AG10803 (cell line): ENCODE measurements around the gene CCDC33.

Experiments
- DNase-seq: peaks from one replicate; pipeline ENCODE4 v3.0.0; 2010; ENCODE audit warnings: low read depth
- H3K4me3 ChIP-seq: 2 replicates; pipeline ENCODE4 v1.5.1; 2011; ENCODE audit warnings: mild to moderate bottlenecking, low read length, control low read depth
- CTCF ChIP-seq: conservative IDR thresholded peaks from 2 replicates; pipeline ENCODE4 v1.5.1; 2011; ENCODE audit warnings: mild to moderate bottlenecking, low read length, control low read depth, inconsistent platforms

CCDC33 gene

GRCh38 chr15:74283368-74283767 is 47.2 kb downstream of the CCDC33 start:
- no peak overlapping the region for H3K4me3 ChIP-seq
- TF ChIP-seq CTCF, result no peak
- DNase-seq, result no peak

- TF ChIP-seq CTCF, result no peak
- H3K4me3 ChIP-seq, result no peak overlapping the region
- no peak for DNase-seq
Observed at GRCh38 chr15:74289671-74290070, 53.5 kb downstream of the CCDC33 start.

DNA sequence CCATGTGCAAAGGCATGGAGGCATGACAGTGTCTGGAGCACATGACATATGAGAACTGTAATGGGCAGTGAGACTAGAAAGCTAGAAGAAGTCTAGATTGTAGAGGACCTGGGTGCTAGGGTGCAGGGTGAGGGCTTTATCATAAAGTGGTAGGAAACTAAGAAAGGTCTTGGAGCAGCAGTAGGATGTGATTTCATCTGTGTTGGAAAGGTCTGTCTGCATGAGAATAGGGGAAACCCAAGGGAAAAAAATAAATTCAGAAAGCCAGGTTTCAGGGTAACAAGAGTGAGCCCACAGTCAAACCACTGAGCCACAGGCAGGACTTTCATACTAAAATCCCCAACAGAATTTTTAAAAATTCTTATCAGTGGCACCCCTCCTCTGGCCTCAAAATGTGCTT is 54.5 kb downstream of the CCDC33 start:
- no peak for DNase-seq
- TF ChIP-seq CTCF, result no peak

DNA sequence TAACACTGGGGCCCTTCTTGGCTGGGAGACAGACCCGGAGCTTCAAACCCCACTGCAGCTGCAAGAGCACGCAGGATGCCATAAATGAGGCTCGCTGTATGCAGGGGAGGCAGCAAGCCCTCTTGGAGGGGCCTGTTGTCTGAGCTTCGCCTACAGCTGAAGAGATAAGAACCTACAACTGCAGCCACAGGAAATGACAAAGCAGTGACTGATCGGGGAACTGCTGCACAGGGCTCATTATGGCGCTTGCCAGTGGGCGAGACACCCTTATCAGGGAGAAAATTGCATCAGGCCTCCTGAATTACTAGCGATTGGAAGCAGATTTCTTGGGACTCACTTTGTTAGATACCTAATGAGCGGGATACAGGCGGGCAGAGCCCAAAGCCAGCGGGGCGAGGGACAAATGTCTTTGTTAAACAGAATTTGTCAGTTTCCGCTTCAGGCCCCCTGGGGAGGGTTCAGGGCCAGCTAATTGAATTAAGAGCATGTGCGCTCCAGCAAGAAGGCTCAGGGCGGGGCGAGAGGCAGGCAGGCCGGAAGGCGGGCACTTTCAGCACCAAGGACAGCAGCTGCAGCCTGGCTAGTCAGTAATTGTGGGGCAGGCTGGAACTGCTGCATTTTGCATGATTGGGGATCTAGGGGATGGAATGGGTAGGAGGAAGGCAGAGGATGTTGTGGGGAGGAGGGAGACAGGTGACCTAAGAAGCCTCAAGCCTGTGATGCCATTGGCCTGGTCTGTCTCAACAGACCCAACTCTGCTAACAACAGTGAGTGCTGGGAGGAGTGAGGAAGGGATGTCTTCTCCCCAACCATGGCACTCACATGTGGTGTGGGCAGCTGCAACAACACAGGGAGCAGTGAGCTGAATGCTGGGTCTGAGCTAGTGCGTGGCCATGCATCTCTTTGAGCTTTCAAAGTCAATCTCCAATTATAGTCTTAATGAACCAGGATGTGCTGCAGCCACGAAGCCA is 55.3 kb downstream of the CCDC33 start:
- TF ChIP-seq CTCF, result no peak
- DNase-seq, result peak; percentile 57
- no peak overlapping the region for H3K4me3 ChIP-seq

More for the DNA sequence above, 54.5 kb downstream of the CCDC33 start:
- no peak overlapping the region for H3K4me3 ChIP-seq

- DNase-seq, result no peak
- TF ChIP-seq CTCF, result no peak
- H3K4me3 ChIP-seq, result no peak overlapping the region
Observed at GRCh38 chr15:74293021-74293810, 57.1 kb downstream of the CCDC33 start.

GRCh38 chr15:74294010-74294409 is 57.9 kb downstream of the CCDC33 start:
- DNase-seq, result no peak
- no peak for TF ChIP-seq CTCF

More at GRCh38 chr15:74294010-74294409, 57.9 kb downstream of the CCDC33 start:
- no peak overlapping the region for H3K4me3 ChIP-seq
